SK-N-SH (cell line): ENCODE data around the gene PCSK5. TPM values are rescaled to one million over a fixed set of nuclear protein-coding genes. Genes with fewer than 3 reads are reported as not detected.

Experiments used
- CTCF ChIA-PET: fragments of 300-600, 350-600 bp; formaldehyde crosslinking; extraction: SDS; loops from one replicate; lab custom pipeline; 2021; lab: Yijun Ruan, JAX
- POLR2A ChIA-PET: fragments of 350-600 bp; sonication (Branson Sonifier 250); formaldehyde crosslinking; extraction: SDS; loops from one replicate; lab custom pipeline; 2020; ENCODE audit warnings: antibody characterized with exemption, inconsistent platforms; lab: Yijun Ruan, JAX
- DNase-seq: peaks from one replicate; pipeline ENCODE4 v3.0.0; 2012
- H2AFZ ChIP-seq: fragments of 200-600 bp; sonication (generic); 2 replicates; pipeline ENCODE4 v1.8.1; 2016; ENCODE audit warnings: antibody characterized with exemption, mild to moderate bottlenecking, low read depth
- H3F3A ChIP-seq: fragments of 200-600 bp; sonication (generic); replicated peaks from 2 replicates; pipeline ENCODE3; 2016; ENCODE audit warnings: antibody characterized with exemption, mild to moderate bottlenecking; ENCODE audit not compliant: insufficient read depth
- H3K27ac ChIP-seq, 2 experiments: fragments of 200-500 bp in 1 of 2; fragments of 200-600 bp in 1 of 2; sonication (Bioruptor generic) in 1 of 2; sonication (generic), shearing (Covaris generic) in 1 of 2; 2 replicates each; pipeline versions ENCODE4 v1.5.1 to v1.6.1; 2014 to 2016; ENCODE audit warnings: low read depth in 2 of 2, inconsistent platforms in 1 of 2, low read length in 1 of 2, mild to moderate bottlenecking in 1 of 2, mixed read lengths in 1 of 2
- H3K27me3 ChIP-seq: fragments of 200-600 bp; sonication (generic), shearing (Covaris generic); 2 replicates; pipeline ENCODE4 v1.6.1; 2016; ENCODE audit warnings: mixed run types; ENCODE audit not compliant: insufficient read depth
- H3K36me3 ChIP-seq, 2 experiments: fragments of 200-500 bp in 1 of 2; fragments of 200-600 bp in 1 of 2; sonication (Bioruptor generic) in 1 of 2; sonication (generic) in 1 of 2; replicated peaks in 1 of 2; 2 replicates each; pipeline versions ENCODE3 to v1.5.1; 2014 to 2016; ENCODE audit warnings: low read length in 1 of 2, mild to moderate bottlenecking in 1 of 2; ENCODE audit not compliant: insufficient read depth in 2 of 2, control insufficient read depth in 1 of 2
- H3K4me1 ChIP-seq, 2 experiments: fragments of 200-500 bp in 1 of 2; fragments of 200-600 bp in 1 of 2; sonication (Bioruptor generic) in 1 of 2; sonication (generic), shearing (Covaris generic) in 1 of 2; 2 replicates each; pipeline versions ENCODE4 v1.5.1 to v1.6.1; 2014 to 2016; ENCODE audit warnings: low read depth in 1 of 2, low read length in 1 of 2, mixed run types in 1 of 2; ENCODE audit not compliant: insufficient read depth in 2 of 2, control insufficient read depth in 1 of 2
- H3K4me2 ChIP-seq: fragments of 200-600 bp; sonication (generic), shearing (Covaris generic); 2 replicates; pipeline ENCODE4 v1.6.1; 2017; ENCODE audit warnings: mixed run types
- H3K4me3 ChIP-seq, 2 experiments: fragments of 200-500 bp in 1 of 2; fragments of 200-600 bp in 1 of 2; sonication (Bioruptor generic) in 1 of 2; sonication (generic), shearing (Covaris generic) in 1 of 2; 2 replicates each; pipeline versions ENCODE4 v1.5.1 to v1.8.1; 2014 to 2016; ENCODE audit warnings: low read depth in 2 of 2, inconsistent platforms in 1 of 2, low read length in 1 of 2, mild to moderate bottlenecking in 1 of 2, mixed read lengths in 1 of 2, moderate library complexity in 1 of 2
- H3K79me2 ChIP-seq: fragments of 200-600 bp; sonication (generic); 2 replicates; pipeline ENCODE4 v1.8.1; 2017; ENCODE audit warnings: mild to moderate bottlenecking; ENCODE audit not compliant: insufficient read depth
- H3K9ac ChIP-seq: fragments of 200-600 bp; sonication (generic); 2 replicates; pipeline ENCODE4 v1.6.1; 2017; ENCODE audit warnings: mixed run types
- H3K9me2 ChIP-seq: fragments of 200-600 bp; sonication (generic); 2 replicates; pipeline ENCODE4 v1.6.1; 2017; ENCODE audit warnings: mixed run types
- H3K9me3 ChIP-seq: fragments of 200-600 bp; sonication (generic); 2 replicates; pipeline ENCODE4 v1.6.1; 2017; ENCODE audit warnings: mixed run types, mild to moderate bottlenecking, moderate library complexity
- H4K20me1 ChIP-seq: fragments of 200-600 bp; sonication (generic); 2 replicates; pipeline ENCODE4 v1.6.1; 2017; ENCODE audit warnings: mild to moderate bottlenecking, mixed run types; ENCODE audit not compliant: insufficient read depth
- CHD2 ChIP-seq: fragments of 150-350 bp; IDR thresholded peaks from 2 replicates; pipeline ENCODE4 v1.6.1; 2018; ENCODE audit warnings: low read length; ENCODE audit not compliant: partially characterized antibody
- FOXJ3 ChIP-seq: sonication (generic); formaldehyde crosslinking; IDR thresholded peaks from 2 replicates; pipeline ENCODE4 v1.5.1; 2020; ENCODE audit warnings: mild to moderate bottlenecking, missing genetic modification reagents
- FOXM1 ChIP-seq: IDR thresholded peaks from 2 replicates; pipeline ENCODE4 v1.4.0; 2012; ENCODE audit warnings: low read depth, mild to moderate bottlenecking
- GABPA ChIP-seq: IDR thresholded peaks from 2 replicates; pipeline ENCODE4 v1.4.0; 2012; ENCODE audit warnings: low read depth, mild to moderate bottlenecking
- GATA2 ChIP-seq: sonication (generic); formaldehyde crosslinking; IDR thresholded peaks from 2 replicates; pipeline ENCODE4 v1.5.0; 2020; ENCODE audit warnings: mild to moderate bottlenecking, missing genetic modification reagents
- JUND ChIP-seq: IDR thresholded peaks from 2 replicates; pipeline ENCODE4 v1.4.0; 2012
- MEF2A ChIP-seq: IDR thresholded peaks from 2 replicates; pipeline ENCODE4 v1.4.0; 2012; ENCODE audit warnings: low read depth, borderline replicate concordance
- MXI1 ChIP-seq: IDR thresholded peaks from 2 replicates; pipeline ENCODE4 v1.6.1; 2012; ENCODE audit warnings: mild to moderate bottlenecking, low read depth, low read length, improper control_type of control experiment
- POLR2AphosphoS5 ChIP-seq: IDR thresholded peaks from 2 replicates; pipeline ENCODE4 v1.6.1; 2012; ENCODE audit warnings: low read depth, low read length
- RAD21 ChIP-seq: IDR thresholded peaks from 2 replicates; pipeline ENCODE4 v1.6.1; 2012; ENCODE audit warnings: mild to moderate bottlenecking, low read length
- RFX5 ChIP-seq: IDR thresholded peaks from 2 replicates; pipeline ENCODE4 v1.6.1; 2012; ENCODE audit warnings: mild to moderate bottlenecking, improper control_type of control experiment, low read length
- RXRA ChIP-seq: IDR thresholded peaks from 2 replicates; pipeline ENCODE4 v1.4.0; 2012; ENCODE audit warnings: low read depth, mild to moderate bottlenecking, borderline replicate concordance
- SIN3A ChIP-seq: IDR thresholded peaks from 2 replicates; pipeline ENCODE4 v1.6.1; 2012; ENCODE audit warnings: low read depth, mild to moderate bottlenecking, low read length, moderate library complexity, borderline replicate concordance
- SMC3 ChIP-seq: IDR thresholded peaks from 2 replicates; pipeline ENCODE4 v1.6.1; 2012; ENCODE audit warnings: low read depth, low read length, improper control_type of control experiment
- TAF1 ChIP-seq: IDR thresholded peaks from 2 replicates; pipeline ENCODE4 v1.6.1; 2012; ENCODE audit warnings: low read depth, mild to moderate bottlenecking, low read length, moderate library complexity, borderline replicate concordance
- TCF12 ChIP-seq: IDR thresholded peaks from 2 replicates; pipeline ENCODE4 v1.4.0; 2012
- YY1 ChIP-seq: IDR thresholded peaks from 2 replicates; pipeline ENCODE4 v1.4.0; 2012; ENCODE audit warnings: low read depth, mild to moderate bottlenecking
- WGBS: methylation state at CpG from one replicate; pipeline ENCODE4 v1.1.6; 2017; ENCODE audit warnings: low lambda C conversion rate; 5-methylcytosine and 5-hydroxymethylcytosine counted together
- polyA plus RNA-seq, 3 experiments: library from polyadenylated mRNA; depleted of rRNA; stranded (reverse); fragments of >200 nt; gene quantifications; 2 replicates each; pipeline ENCODE4 v1.2.3, GENCODE V29; 2012
- TF ChIP-seq, protein P1 (sequence below): IDR thresholded peaks from 2 replicates; pipeline ENCODE4; 2012
- TF ChIP-seq, protein P2 (sequence below): IDR thresholded peaks from 2 replicates; pipeline ENCODE4 v1.6.1; 2012; ENCODE audit warnings: mild to moderate bottlenecking, low read depth, low read length, moderate library complexity
- TF ChIP-seq, protein P3 (sequence below): IDR thresholded peaks from 2 replicates; pipeline ENCODE4 v1.4.0; 2012; ENCODE audit warnings: low read depth
- TF ChIP-seq, protein P4 (sequence below): IDR thresholded peaks from 2 replicates; pipeline ENCODE4 v1.4.0; 2012; ENCODE audit warnings: low read depth, borderline replicate concordance
- TF ChIP-seq, protein P5 (sequence below): fragments of 150-350 bp; IDR thresholded peaks from 2 replicates; pipeline ENCODE4 v1.6.1; 2016; ENCODE audit warnings: mild to moderate bottlenecking, low read depth, low read length

Gene PCSK5
- polyA plus RNA-seq, 1 of the 3 experiments (the other 2 are of a cell fraction): 0.08 TPM

DNA sequence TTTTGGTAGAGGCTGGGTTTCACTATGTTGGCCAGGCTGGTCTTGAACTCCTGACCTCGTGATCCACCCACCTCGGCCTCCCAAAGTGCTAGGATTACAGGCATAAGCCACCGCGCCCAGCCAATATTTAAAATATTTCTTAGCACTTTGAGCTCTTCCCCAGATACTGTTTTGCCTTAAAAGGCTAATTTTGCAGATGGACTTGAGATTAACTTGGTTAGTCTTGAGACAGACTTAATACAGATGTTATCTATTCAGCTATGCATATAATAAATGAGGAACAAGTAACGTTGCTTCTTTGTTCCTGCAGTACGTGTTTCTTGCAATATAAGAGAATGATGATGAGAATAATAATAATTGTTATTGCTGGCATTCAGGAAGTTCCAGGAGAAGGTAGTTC is 56.3 kb downstream of the PCSK5 start:
- no peaks in the 10 kb centered on the region for H3K79me2 ChIP-seq
- no peak overlapping the region for H3K4me2 ChIP-seq
- H3K9me3 ChIP-seq: no peaks in the 10 kb centered on the region
- no peak overlapping the region for H3K4me3 ChIP-seq
- no peak for DNase-seq
- CTCF ChIA-PET: no interaction called here
- H2AFZ ChIP-seq: no peak overlapping the region
- no peaks in the 10 kb centered on the region for H3K4me1 ChIP-seq
- no peaks in the 10 kb centered on the region for H3F3A ChIP-seq
- 16% methylated on average over 6 of the region's 6 CpGs for WGBS
- H3K27me3 ChIP-seq: no peaks in the 10 kb centered on the region
- H3K9ac ChIP-seq: no peak overlapping the region
- TF ChIP-seq MEF2A (no peak), TCF12 (no peak), MXI1 (no peak), TAF1 (no peak), SMC3 (no peak), POLR2AphosphoS5 (no peak), YY1 (no peak), SIN3A (no peak), GABPA (no peak), RFX5 (no peak), GATA2 (no peak)
- TF ChIP-seq, protein P1, sequence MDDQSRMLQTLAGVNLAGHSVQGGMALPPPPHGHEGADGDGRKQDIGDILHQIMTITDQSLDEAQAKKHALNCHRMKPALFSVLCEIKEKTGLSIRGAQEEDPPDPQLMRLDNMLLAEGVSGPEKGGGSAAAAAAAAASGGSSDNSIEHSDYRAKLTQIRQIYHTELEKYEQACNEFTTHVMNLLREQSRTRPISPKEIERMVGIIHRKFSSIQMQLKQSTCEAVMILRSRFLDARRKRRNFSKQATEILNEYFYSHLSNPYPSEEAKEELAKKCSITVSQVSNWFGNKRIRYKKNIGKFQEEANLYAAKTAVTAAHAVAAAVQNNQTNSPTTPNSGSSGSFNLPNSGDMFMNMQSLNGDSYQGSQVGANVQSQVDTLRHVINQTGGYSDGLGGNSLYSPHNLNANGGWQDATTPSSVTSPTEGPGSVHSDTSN: no peak
- TF ChIP-seq, protein P2, sequence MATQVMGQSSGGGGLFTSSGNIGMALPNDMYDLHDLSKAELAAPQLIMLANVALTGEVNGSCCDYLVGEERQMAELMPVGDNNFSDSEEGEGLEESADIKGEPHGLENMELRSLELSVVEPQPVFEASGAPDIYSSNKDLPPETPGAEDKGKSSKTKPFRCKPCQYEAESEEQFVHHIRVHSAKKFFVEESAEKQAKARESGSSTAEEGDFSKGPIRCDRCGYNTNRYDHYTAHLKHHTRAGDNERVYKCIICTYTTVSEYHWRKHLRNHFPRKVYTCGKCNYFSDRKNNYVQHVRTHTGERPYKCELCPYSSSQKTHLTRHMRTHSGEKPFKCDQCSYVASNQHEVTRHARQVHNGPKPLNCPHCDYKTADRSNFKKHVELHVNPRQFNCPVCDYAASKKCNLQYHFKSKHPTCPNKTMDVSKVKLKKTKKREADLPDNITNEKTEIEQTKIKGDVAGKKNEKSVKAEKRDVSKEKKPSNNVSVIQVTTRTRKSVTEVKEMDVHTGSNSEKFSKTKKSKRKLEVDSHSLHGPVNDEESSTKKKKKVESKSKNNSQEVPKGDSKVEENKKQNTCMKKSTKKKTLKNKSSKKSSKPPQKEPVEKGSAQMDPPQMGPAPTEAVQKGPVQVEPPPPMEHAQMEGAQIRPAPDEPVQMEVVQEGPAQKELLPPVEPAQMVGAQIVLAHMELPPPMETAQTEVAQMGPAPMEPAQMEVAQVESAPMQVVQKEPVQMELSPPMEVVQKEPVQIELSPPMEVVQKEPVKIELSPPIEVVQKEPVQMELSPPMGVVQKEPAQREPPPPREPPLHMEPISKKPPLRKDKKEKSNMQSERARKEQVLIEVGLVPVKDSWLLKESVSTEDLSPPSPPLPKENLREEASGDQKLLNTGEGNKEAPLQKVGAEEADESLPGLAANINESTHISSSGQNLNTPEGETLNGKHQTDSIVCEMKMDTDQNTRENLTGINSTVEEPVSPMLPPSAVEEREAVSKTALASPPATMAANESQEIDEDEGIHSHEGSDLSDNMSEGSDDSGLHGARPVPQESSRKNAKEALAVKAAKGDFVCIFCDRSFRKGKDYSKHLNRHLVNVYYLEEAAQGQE: no peak
- TF ChIP-seq, protein P3, sequence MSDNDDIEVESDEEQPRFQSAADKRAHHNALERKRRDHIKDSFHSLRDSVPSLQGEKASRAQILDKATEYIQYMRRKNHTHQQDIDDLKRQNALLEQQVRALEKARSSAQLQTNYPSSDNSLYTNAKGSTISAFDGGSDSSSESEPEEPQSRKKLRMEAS: no peak
- POLR2A ChIA-PET: no interaction called here
- H3K9me2 ChIP-seq: no peaks in the 10 kb centered on the region
- no peaks in the 10 kb centered on the region for H3K36me3 ChIP-seq
- no peaks in the 10 kb centered on the region for H4K20me1 ChIP-seq
- no peak overlapping the region for H3K27ac ChIP-seq

DNA sequence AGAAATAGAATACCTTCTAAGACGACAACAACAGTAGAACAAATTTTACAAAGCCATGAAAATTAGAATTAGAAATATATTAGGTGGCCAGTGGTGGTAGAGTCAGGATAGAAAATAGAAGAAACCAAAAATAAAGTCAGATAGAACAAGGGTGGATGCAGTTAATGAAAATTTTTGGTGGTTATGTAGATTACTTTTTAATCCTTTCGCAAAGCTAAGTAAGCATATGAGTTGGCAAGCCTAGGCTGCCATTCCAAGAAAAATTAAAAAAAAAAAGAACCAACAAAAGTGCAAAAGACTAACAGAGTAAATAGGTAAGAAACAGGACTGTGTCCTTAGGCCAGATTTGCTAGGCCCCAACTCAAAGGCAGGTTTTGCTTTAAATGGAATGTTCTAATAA is 56.8 kb downstream of the PCSK5 start:
- CTCF ChIA-PET: no interaction called here
- no peak overlapping the region for H3K27ac ChIP-seq
- no peak for TF ChIP-seq JUND
- no peak for TF ChIP-seq MEF2A
- TF ChIP-seq GATA2: no peak
- no peak for TF ChIP-seq RXRA
- no peak for TF ChIP-seq CHD2
- TF ChIP-seq TAF1: no peak
- TF ChIP-seq, protein P3: no peak
- TF ChIP-seq, protein P4, sequence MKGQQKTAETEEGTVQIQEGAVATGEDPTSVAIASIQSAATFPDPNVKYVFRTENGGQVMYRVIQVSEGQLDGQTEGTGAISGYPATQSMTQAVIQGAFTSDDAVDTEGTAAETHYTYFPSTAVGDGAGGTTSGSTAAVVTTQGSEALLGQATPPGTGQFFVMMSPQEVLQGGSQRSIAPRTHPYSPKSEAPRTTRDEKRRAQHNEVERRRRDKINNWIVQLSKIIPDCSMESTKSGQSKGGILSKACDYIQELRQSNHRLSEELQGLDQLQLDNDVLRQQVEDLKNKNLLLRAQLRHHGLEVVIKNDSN: no peak
- TF ChIP-seq FOXM1: no peak
- TF ChIP-seq RAD21: no peak
- TF ChIP-seq SMC3: no peak
- TF ChIP-seq, protein P5, sequence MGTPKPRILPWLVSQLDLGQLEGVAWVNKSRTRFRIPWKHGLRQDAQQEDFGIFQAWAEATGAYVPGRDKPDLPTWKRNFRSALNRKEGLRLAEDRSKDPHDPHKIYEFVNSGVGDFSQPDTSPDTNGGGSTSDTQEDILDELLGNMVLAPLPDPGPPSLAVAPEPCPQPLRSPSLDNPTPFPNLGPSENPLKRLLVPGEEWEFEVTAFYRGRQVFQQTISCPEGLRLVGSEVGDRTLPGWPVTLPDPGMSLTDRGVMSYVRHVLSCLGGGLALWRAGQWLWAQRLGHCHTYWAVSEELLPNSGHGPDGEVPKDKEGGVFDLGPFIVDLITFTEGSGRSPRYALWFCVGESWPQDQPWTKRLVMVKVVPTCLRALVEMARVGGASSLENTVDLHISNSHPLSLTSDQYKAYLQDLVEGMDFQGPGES: no peak
- TF ChIP-seq SIN3A: no peak
- TF ChIP-seq FOXJ3 (CRISPR knock-in tag): no peak
- no peak for TF ChIP-seq YY1

More for the DNA sequence above, 56.8 kb downstream of the PCSK5 start:
- H3K4me1 ChIP-seq: no peaks in the 10 kb centered on the region
- POLR2A ChIA-PET: no interaction called here
- H4K20me1 ChIP-seq: no peaks in the 10 kb centered on the region
- H3K9me2 ChIP-seq: no peaks in the 10 kb centered on the region
- DNase-seq: no peak
- H3K36me3 ChIP-seq: no peaks in the 10 kb centered on the region
- no peak overlapping the region for H3K4me2 ChIP-seq
- H3K4me3 ChIP-seq: no peak overlapping the region
- no peaks in the 10 kb centered on the region for H3K9me3 ChIP-seq
- H2AFZ ChIP-seq: no peak overlapping the region
- 7% methylated on average over 2 of the region's 2 CpGs for WGBS
- H3K9ac ChIP-seq: no peak overlapping the region
- H3K27me3 ChIP-seq: no peaks in the 10 kb centered on the region
- no peaks in the 10 kb centered on the region for H3F3A ChIP-seq
- H3K79me2 ChIP-seq: no peaks in the 10 kb centered on the region
